GM19099 (cell line): ENCODE results near the gene SCTR.

Experiments used
- POLR2A ChIP-seq: IDR thresholded peaks from 3 replicates; pipeline ENCODE4 v1.6.1; 2011; ENCODE audit warnings: low read depth; ENCODE audit not compliant: insufficient read length; ENCODE audit errors: extremely low read depth

Gene SCTR

GRCh38 chr2:119419803-119420508, 104.3 kb downstream of the SCTR start:
- TF ChIP-seq POLR2A, result no peak

GRCh38 chr2:119419065-119419464, 105.2 kb downstream of the SCTR start:
- TF ChIP-seq POLR2A, result no peak

DNA sequence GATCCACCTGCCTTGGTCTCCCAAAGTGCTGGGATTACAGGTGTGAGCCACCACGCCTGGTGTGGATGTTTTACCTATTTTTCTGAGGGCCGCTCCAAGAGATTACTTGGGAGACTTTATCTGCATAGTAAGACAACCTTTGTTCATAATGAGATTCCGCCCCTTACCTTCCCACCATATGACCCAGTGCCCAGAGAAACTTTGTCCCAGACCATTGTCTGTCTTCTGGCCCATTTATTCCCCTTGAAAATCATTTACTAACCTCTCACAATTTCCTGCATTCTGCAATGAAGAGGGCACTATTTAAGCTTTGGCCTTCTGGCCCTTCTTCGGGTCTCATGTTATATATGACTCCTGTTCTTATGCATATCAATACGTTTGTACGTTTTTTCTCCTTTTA, 106.4 kb downstream of the SCTR start:
- no peak for TF ChIP-seq POLR2A

GRCh38 chr2:119416299-119416923, 107.9 kb downstream of the SCTR start:
- TF ChIP-seq POLR2A, result no peak

- TF ChIP-seq POLR2A, result no peak
Measured at GRCh38 chr2:119415630-119416029, 108.7 kb downstream of the SCTR start.

DNA sequence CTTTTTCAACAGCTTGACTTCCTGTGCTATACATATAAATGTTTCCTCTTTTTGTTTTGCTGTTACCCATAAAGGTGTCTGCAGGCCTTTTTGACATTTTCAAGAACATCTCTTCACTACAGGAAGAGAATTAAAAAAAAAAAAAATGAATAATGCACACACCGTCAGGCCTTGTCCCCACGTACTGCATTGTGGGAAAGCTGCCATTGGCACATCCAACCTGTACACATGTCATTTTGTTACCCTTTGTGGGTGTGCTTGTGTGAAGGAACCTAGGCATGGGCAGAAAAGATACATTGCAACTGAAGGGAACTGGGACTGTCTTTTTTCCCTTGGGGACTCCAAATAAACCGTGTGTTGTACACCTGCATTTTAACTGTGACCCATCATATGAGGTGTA, 109.4 kb downstream of the SCTR start:
- no peak for TF ChIP-seq POLR2A

- no peak for TF ChIP-seq POLR2A
Measured at GRCh38 chr2:119409506-119409905, 114.8 kb downstream of the SCTR start.

DNA sequence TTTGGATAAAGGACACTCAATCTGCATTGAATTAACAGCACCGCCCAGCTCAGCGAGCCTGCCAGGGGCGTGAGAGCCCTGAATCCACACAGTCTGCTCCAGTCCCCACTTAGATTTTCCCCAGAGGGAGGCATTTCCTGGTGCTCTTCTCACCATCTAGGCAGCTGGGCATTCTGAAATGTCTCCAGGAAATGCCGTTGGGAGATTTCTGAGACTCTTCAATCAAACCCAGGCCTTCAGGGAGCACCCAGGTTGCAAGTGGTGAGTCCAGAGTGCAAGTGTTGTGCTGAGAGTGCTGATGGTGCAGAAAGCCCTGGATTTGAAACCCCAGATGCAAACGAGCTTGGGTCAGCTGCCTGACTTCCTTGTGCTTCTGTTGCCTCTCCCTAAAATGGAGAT, 116.1 kb downstream of the SCTR start:
- TF ChIP-seq POLR2A, result no peak

- no peak for TF ChIP-seq POLR2A
Measured at GRCh38 chr2:119407430-119408220, 116.7 kb downstream of the SCTR start.

DNA sequence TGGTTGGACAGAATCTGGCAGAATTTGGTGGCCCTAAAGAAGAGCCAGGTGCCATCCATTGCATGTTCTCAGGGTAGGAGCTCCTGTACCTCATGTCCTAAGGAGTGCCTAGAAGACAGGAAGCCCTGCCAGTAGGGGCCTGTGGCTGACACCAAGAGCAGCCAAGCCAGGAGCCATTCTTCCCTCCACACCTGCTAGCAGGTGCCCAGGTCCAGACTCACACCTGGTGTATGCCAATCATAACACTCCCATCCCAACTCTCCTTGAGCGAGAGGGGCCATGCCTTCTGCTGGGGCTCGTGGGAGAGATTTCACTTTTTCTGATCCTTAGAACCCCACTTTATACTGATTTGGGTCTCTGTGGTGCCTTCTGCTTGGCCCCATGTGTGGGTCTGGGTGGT, 119.1 kb downstream of the SCTR start:
- TF ChIP-seq POLR2A, result no peak

GRCh38 chr2:119402645-119403560, 121.4 kb downstream of the SCTR start:
- TF ChIP-seq POLR2A, result no peak

- TF ChIP-seq POLR2A, result no peak
Measured at GRCh38 chr2:119402106-119402505, 122.2 kb downstream of the SCTR start.

GRCh38 chr2:119397196-119397595, 127.1 kb downstream of the SCTR start:
- TF ChIP-seq POLR2A, result no peak

DNA sequence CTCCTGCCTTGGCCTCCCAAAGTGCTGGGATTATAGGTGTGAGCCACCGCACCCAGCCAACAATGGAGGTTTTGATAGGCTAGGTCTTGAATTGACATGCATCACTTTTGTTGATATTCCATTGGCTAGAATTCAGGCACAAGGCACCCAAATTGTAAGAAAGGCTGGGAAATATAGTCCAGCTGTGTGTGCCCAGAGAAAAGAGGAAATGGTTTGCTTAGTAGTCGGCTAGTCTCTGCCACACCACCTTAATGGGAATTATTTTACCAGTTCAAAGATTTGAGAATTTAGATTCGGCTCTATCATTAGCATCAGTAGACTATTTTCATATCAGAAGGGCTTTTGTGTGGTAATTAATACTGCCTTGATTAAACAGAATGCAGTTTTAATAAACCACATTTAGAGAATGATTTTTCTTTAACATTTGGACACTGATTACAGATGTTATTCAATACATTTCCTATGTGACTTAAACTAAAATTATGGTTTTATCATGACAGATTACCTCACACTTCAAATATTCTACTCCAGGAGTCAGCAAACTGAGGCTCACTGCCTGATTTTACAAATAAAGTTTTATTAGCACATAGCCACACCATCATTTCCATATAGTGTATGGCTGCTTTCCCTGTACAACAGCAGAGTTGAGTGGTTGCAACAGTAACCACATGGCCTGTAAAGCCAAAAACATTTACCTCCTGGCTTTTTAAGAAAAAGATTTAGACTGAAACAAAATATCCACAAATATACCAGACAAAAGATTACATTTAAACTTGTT, 130.1 kb downstream of the SCTR start:
- TF ChIP-seq POLR2A, result no peak
